GM18951 (cell line): ENCODE measurements around the gene SH2D4B.

Experiments
- POLR2A ChIP-seq: IDR thresholded peaks from 4 replicates; pipeline ENCODE4 v1.6.1; 2011; ENCODE audit warnings: mild to moderate bottlenecking; ENCODE audit not compliant: insufficient read length, insufficient read depth; ENCODE audit errors: extremely low read depth
- in situ Hi-C: fragments of 300-500 bp; cut with MboI; formaldehyde crosslinking; loops from one replicate; pipeline ENCODE4 v1.12.0; 2022; ENCODE audit warnings: low sequenced_read_pairs, mixed read lengths, inconsistent platforms; ENCODE audit not compliant: unreplicated experiment

SH2D4B gene

GRCh38 chr10:80609331-80609730 lies 71.6 kb downstream of the SH2D4B start:
- in situ Hi-C loops: no loop called here
- no peak for TF ChIP-seq POLR2A

DNA sequence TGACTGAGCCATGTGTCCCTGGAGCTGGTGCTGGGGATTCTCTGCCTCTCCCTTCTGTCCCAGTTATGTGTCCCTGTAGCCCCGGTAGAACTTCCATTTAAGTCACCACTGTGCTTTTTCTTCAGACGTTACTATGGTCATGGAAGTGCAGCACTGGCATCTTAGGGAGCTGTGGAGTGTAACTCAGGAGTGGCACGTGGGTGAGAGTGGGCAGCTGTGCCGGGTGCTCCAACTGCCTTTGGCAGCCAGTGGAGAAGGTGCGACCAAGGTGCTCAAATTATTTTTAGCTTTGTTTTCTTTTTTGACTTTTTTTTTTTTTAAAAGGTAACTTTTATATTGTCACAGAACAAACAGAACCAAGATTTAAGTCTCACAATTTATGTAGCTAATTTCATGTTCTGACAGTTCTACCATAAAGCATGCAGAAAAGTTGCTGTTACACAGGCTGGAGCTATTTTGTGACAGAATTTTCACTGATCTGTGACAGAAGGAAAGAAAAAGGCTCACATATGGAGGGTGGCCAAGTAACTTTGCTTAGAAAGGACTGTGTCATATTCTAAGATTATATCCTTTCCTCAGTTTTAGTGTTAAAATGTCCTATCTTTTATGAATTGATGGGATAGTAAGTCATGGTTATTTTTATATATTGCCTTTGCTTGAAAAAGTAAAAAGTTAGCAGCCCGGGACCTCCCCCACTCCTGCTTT lies 73.9 kb downstream of the SH2D4B start:
- no peak for TF ChIP-seq POLR2A
- in situ Hi-C loops: no loop called here

DNA sequence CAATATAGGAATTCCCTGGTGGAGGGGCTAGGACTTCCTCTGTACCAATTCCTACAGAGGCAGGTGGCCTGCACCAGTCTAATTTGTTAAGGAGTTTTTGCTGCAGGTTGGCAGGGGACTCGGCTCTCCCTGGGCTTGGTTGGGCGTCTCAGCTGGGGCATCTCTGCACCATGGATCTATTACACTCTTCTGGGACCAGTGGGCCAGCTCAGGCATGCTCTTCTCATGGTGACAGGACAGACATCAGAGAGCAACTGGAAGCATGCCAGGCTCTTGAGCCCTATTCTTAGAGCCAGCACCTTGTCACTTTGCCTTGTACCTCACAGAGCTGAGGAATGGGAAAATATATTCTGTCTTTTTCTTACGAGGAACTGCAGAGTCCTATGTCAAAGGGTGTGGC lies 74.6 kb downstream of the SH2D4B start:
- no peak for TF ChIP-seq POLR2A
- in situ Hi-C loops: no loop called here

GRCh38 chr10:80613466-80614170 lies 75.9 kb downstream of the SH2D4B start:
- no peak for TF ChIP-seq POLR2A
- in situ Hi-C loops: no loop called here

GRCh38 chr10:80614576-80615416 lies 77.1 kb downstream of the SH2D4B start:
- in situ Hi-C loops: no loop called here
- no peak for TF ChIP-seq POLR2A

DNA sequence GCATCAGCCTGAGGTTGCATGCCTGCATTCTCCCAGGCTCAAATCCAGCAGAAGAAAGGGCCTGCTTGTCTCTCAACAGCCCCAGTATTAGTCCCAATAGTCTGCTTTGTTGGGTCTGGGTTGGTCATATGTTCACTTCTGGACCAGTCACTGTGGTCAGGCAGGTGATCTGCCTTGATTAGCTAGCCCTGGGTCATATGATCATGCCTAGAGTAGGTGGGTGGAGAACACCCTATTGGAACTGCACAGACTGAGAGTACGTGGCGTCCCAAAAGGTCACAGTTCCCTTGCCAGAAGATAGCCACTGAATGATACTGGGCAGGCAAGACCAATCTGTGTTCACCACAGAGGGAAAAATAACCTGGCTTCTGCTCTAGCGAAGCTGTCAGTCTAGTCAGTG lies 80.1 kb downstream of the SH2D4B start:
- in situ Hi-C loops: no loop called here
- TF ChIP-seq POLR2A: no peak

DNA sequence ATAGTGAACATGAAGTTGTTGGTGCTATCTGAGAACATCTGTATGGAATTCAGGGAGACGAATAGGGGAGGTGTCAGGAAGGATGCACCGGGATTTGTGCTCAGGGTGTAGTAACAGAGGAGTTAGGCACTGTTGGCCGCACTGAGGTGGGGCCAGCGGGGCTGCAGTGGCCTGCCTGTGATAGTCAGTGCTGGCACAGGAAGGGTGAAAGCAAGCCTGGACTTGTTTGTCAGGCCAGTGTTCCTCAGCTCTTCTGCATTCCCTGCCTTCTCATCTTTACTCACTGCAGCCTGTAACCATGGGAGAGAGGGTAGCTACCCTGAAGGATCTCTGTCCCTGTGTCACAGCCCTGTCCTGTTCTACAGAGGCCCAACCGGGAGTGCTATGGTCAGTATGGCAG lies 81.3 kb downstream of the SH2D4B start:
- in situ Hi-C loops: no loop called here
- no peak for TF ChIP-seq POLR2A

DNA sequence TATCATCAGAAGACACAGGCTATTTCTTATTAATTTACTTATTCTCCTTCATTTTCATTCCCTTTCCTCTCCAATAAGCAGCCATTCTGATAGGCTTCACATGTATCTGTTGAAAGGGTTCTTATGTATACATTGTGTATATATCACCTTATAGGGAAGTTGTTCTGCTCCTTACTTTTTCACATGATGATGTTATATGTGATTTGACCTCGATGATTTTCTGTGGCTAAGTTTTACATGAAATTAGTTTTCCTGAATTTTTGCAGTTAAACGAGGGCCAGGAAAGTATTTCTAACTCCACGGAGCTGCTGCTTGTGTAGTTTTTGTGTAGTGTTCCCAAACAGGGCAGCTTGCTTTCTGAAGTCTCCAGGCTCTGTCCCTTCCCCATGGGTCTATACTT lies 84.5 kb downstream of the SH2D4B start:
- in situ Hi-C loops: no loop called here
- TF ChIP-seq POLR2A: no peak

GRCh38 chr10:80630324-80630723 lies 92.6 kb downstream of the SH2D4B start:
- no peak for TF ChIP-seq POLR2A
- in situ Hi-C loops: no loop called here

- TF ChIP-seq POLR2A: no peak
- in situ Hi-C loops: no loop called here
Observed at GRCh38 chr10:80632742-80633141, 95.0 kb downstream of the SH2D4B start.

DNA sequence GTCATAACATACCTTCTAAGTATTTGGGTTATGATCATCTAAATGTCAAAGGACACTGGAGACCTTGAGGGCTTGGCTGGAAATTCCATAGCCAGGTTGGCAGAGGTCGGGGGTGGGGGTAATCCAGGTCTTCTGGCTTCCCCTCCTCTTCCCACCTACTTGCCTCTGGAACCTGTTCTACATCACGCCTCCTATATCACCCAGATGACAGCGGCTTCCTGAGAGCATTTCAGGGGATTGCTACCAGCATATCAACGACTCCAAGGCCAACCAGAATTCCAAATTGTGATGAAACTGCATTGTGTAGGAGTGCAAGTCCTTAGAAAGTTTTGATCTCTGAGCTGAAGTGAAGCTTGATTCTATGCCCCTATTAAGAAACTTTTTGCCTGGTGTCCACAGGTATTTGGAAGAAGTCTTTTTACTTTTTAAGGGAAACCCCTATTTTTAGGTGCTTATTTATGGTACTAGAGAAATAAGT lies 95.7 kb downstream of the SH2D4B start:
- in situ Hi-C loops: no loop called here
- TF ChIP-seq POLR2A: no peak

- no peak for TF ChIP-seq POLR2A
Observed at GRCh38 chr10:80633910-80634309, 96.2 kb downstream of the SH2D4B start.

DNA sequence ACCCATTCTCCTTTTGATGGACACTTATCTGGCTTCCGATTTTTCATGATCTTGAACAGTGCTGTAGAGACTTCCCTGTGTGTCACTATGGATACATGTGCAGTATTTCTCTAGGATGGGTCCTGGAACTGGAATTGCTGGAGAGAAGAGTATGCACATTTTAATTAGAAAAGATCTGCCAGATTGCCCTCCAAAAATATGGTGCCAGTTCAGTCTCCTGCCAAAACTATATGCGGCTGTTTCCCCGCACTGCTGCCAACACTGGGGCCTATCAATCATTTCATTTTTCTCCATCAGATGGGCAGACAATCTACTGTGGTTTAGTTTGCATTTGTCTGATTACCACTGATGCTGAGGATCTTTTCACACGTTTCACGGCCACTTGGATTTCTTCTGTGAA lies 105.0 kb downstream of the SH2D4B start:
- in situ Hi-C loops: no loop called here

More at GRCh38 chr10:80633910-80634309, 96.2 kb downstream of the SH2D4B start:
- in situ Hi-C loops: no loop called here

DNA sequence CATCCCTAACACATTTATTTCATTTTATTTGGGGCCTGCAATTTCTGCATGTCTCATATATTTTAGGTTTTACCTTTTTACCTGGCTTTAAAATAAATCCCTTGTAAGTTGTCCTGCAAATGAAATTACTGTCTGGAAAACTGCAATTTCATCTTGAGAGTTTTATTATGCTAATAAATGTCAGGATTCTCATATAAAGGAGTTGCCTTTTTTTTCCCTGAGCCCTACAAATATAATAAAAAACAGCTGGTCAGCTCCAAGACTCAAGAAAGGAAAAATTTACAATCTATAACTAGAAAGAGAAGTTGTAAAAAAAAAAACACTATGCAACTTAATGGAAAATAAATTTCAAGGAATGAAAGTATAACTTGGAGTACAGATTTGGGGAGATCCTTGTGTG lies 108.7 kb downstream of the SH2D4B start:
- in situ Hi-C loops: no loop called here
- TF ChIP-seq POLR2A: no peak

More for the DNA sequence above, 105.0 kb downstream of the SH2D4B start:
- TF ChIP-seq POLR2A: no peak
